Gastrocnemius medialis (tissue), 4 donors: ENCODE data around the gene ACTC1.

ENCODE experiments used
- POLR2A ChIP-seq, 2 donors: fragments of 450-650 bp; IDR thresholded peaks; one replicate each; pipeline ENCODE4 v1.6.1; 2017; ENCODE audit warnings: antibody characterized with exemption in 2 of 2, mild to moderate bottlenecking in 2 of 2, moderate library complexity in 2 of 2
- TF ChIP-seq, protein P1 (sequence below), 5 experiments: fragments of 450-650 bp in 3 of 5; fragments of 200-600 bp in 2 of 5; sonication (generic) in 2 of 5; IDR thresholded peaks in 4 of 5; conservative IDR thresholded peaks in 1 of 5; 1 replicate in 4 of 5; 2 replicates in 1 of 5; pipeline ENCODE4 v1.5.1; 2016 to 2019; ENCODE audit warnings: antibody characterized with exemption in 5 of 5, mild to moderate bottlenecking in 3 of 5, moderate library complexity in 3 of 5

DNA sequence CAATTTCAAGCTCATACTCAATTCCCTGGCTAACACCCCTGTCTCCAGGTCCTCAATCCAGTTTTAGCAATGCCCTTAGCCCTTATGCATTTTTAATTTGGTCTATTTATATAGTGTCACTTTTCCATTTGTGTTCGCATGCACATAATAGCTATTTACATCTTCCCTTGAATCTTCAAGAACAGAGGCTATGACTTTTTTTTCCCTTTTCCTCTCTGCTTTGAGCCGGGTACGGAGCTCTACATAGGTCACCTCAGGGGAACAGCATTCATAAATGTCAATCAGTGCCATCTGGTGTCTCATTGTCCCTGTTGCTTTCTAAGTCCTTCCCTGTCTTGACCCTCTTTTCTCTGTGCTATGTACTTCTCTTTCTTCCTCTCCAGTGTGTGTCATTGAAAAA lies 26.5 kb upstream of the ACTC1 start:
- TF ChIP-seq, protein P1, sequence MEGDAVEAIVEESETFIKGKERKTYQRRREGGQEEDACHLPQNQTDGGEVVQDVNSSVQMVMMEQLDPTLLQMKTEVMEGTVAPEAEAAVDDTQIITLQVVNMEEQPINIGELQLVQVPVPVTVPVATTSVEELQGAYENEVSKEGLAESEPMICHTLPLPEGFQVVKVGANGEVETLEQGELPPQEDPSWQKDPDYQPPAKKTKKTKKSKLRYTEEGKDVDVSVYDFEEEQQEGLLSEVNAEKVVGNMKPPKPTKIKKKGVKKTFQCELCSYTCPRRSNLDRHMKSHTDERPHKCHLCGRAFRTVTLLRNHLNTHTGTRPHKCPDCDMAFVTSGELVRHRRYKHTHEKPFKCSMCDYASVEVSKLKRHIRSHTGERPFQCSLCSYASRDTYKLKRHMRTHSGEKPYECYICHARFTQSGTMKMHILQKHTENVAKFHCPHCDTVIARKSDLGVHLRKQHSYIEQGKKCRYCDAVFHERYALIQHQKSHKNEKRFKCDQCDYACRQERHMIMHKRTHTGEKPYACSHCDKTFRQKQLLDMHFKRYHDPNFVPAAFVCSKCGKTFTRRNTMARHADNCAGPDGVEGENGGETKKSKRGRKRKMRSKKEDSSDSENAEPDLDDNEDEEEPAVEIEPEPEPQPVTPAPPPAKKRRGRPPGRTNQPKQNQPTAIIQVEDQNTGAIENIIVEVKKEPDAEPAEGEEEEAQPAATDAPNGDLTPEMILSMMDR (IDR thresholded peaks at IDR 0.05 in 4 of 5, conservative IDR thresholded peaks at IDR 0.05 in 1 of 5), result no peak
- TF ChIP-seq POLR2A (IDR thresholded peaks at IDR 0.05), result no peak
